Stimulated activated CD4-positive, alpha-beta T cell treated with anti-CD3 and anti-CD28 coated beads, Interleukin-2, amount 100 ng/mL, for 24 hours (primary cell): ENCODE measurements around the gene MGAT1.
A peak's percentile ranks its signal among the peaks of the same experiment; 100 is the strongest.
"Not testable (repeated sequence)": the region's sequence is repeated elsewhere in the genome, so short reads cannot be mapped to it uniquely, and the experiment has no call there.

Experiments used
- DNase-seq, 2 donors: peaks; one replicate each; pipeline ENCODE4 v3.0.0-alpha.2; 2020

MGAT1 gene

GRCh38 chr5:180802325-180803180, at the start of gene MGAT1:
Gene MGAT1, minus strand, starts transcription at chr5:180802806. Its CDS starts 9,835 bp downstream, at chr5:180792971.
- DNase-seq, result peak; percentile 82 to 89

- DNase-seq, result no peak
These were observed 48.0 kb upstream of the MGAT1 start for GRCh38 chr5:180850434-180851078.

GRCh38 chr5:180849827-180850226, 47.2 kb upstream of the MGAT1 start:
- no peak for DNase-seq

- DNase-seq, result no peak
These were observed 46.3 kb upstream of the MGAT1 start for GRCh38 chr5:180848878-180849277.

GRCh38 chr5:180848265-180848664, 45.7 kb upstream of the MGAT1 start:
- no peak for DNase-seq

GRCh38 chr5:180847026-180847425, 44.4 kb upstream of the MGAT1 start:
- DNase-seq, result no peak

- DNase-seq, result no peak
These were observed 42.3 kb upstream of the MGAT1 start for GRCh38 chr5:180844858-180845257.

- DNase-seq, result no peak
These were observed 41.8 kb upstream of the MGAT1 start for GRCh38 chr5:180844432-180844831.

GRCh38 chr5:180839935-180840334, 37.3 kb upstream of the MGAT1 start:
- DNase-seq, result no peak

- DNase-seq, result no peak
These were observed 36.6 kb upstream of the MGAT1 start for GRCh38 chr5:180839227-180839626.

GRCh38 chr5:180837478-180837877, 34.9 kb upstream of the MGAT1 start:
- no peak for DNase-seq

GRCh38 chr5:180832638-180833068, 30.0 kb upstream of the MGAT1 start:
- peak; percentile 44 to 47 for DNase-seq

GRCh38 chr5:180831139-180832093, 28.8 kb upstream of the MGAT1 start:
- DNase-seq, result peak; percentile 82 to 85

- peak; percentile 69 to 72 for DNase-seq
These were observed 27.9 kb upstream of the MGAT1 start for GRCh38 chr5:180830253-180831138.

GRCh38 chr5:180829726-180830125, 27.1 kb upstream of the MGAT1 start:
- DNase-seq, result no peak

GRCh38 chr5:180828756-180829531, 26.3 kb upstream of the MGAT1 start:
- DNase-seq, result not testable (repeated sequence)

GRCh38 chr5:180827374-180827773, 24.8 kb upstream of the MGAT1 start:
- DNase-seq, result not testable (repeated sequence)

- peak in 1 of 2 donors; percentile 44 for DNase-seq
These were observed 23.3 kb upstream of the MGAT1 start for GRCh38 chr5:180825768-180826525.

- DNase-seq, result no peak
These were observed 22.2 kb upstream of the MGAT1 start for GRCh38 chr5:180824630-180825476.
